HG02798 (cell line): ENCODE results near the gene ATXN7.

Experiments
- ATAC-seq: cut with Tn5 transposase; IDR thresholded peaks from one replicate; pipeline ENCODE4 v1.9.1; 2021; ENCODE audit warnings: mild to moderate bottlenecking; ENCODE audit not compliant: unreplicated experiment, poor library complexity

Gene ATXN7

GRCh38 chr3:64038253-64038767 lies 174.6 kb downstream of the ATXN7 start:
- no peak for ATAC-seq

- ATAC-seq = no peak
Observed at GRCh38 chr3:64039332-64039731, 175.7 kb downstream of the ATXN7 start.

- ATAC-seq = no peak
Observed at GRCh38 chr3:64039981-64040733, 176.5 kb downstream of the ATXN7 start.

GRCh38 chr3:64042952-64043351 lies 179.3 kb downstream of the ATXN7 start:
- ATAC-seq = no peak

GRCh38 chr3:64046592-64046991 lies 182.9 kb downstream of the ATXN7 start:
- no peak for ATAC-seq

- ATAC-seq = no peak
Observed at GRCh38 chr3:64046996-64047594, 183.4 kb downstream of the ATXN7 start.

GRCh38 chr3:64047787-64048186 lies 184.1 kb downstream of the ATXN7 start:
- ATAC-seq = no peak

- no peak for ATAC-seq
Observed at GRCh38 chr3:64048631-64049061, 185.0 kb downstream of the ATXN7 start.

- no peak for ATAC-seq
Observed at GRCh38 chr3:64049136-64049535, 185.5 kb downstream of the ATXN7 start.

- ATAC-seq = no peak
Observed at GRCh38 chr3:64049832-64050231, 186.2 kb downstream of the ATXN7 start.
